Testis (tissue), 3 donors: ENCODE data around the gene TTC7B. TPM values are rescaled to one million over a fixed set of nuclear protein-coding genes. Genes with fewer than 3 reads are reported as not detected.

Experiments
- DNase-seq: peaks from one replicate; pipeline ENCODE4 v3.0.0-alpha.2; 2019
- H3K27ac ChIP-seq, 2 donors: fragments of 200-600 bp; sonication (generic); one replicate each; pipeline ENCODE4 v1.5.1; 2019
- H3K27me3 ChIP-seq: fragments of 200-600 bp; sonication (generic); one replicate; pipeline ENCODE4 v1.5.1; 2019
- H3K36me3 ChIP-seq: fragments of 200-600 bp; sonication (generic); one replicate; pipeline ENCODE4 v1.5.1; 2017; ENCODE audit warnings: low read depth; ENCODE audit errors: missing control alignments
- H3K4me1 ChIP-seq: fragments of 200-600 bp; sonication (generic); one replicate; pipeline ENCODE4 v1.5.1; 2019
- H3K4me3 ChIP-seq, 2 donors: fragments of 200-600 bp; sonication (generic); one replicate each; pipeline ENCODE4 v1.5.1; 2017 to 2019
- H3K9me3 ChIP-seq: fragments of 200-600 bp; sonication (generic); one replicate; pipeline ENCODE4 v1.5.1; 2017
- CTCF ChIP-seq, 3 experiments: fragments of 450-650 bp in 2 of 3; fragments of 200-600 bp in 1 of 3; sonication (generic) in 1 of 3; IDR thresholded peaks; one replicate each; pipeline ENCODE4 v1.5.1; 2016 to 2019; ENCODE audit warnings: antibody characterized with exemption in 3 of 3, mild to moderate bottlenecking in 2 of 3, moderate library complexity in 1 of 3
- POLR2A ChIP-seq: fragments of 450-650 bp; IDR thresholded peaks from one replicate; pipeline ENCODE4 v1.6.1; 2017; ENCODE audit warnings: antibody characterized with exemption, mild to moderate bottlenecking, moderate library complexity
- WGBS, 2 donors: methylation state at CpG; one replicate each; pipeline ENCODE4 v1.1.5; 2018; 5-methylcytosine and 5-hydroxymethylcytosine counted together
- intact Hi-C: fragments of 100-400 bp; cut with DNase I; formaldehyde crosslinking; loops from one replicate; pipeline ENCODE4 v1.15.1; 2023; ENCODE audit warnings: low total_unique reads
- polyA plus RNA-seq: library from polyadenylated mRNA; stranded (reverse); fragments of 350-450 nt; fragmentation: Illumina TruSeq; extraction: RNeasy Lipid Tissue Mini Kit (QIAGEN cat#74804); gene quantifications from one replicate; pipeline ENCODE4 v1.2.3, GENCODE V29; 2014; ENCODE audit warnings: low read depth, low replicate concordance; ENCODE audit not compliant: insufficient read depth
- total RNA-seq, 2 donors: library from RNA; depleted of rRNA; stranded (reverse); fragments of >200 nt; gene quantifications; one replicate each; pipeline ENCODE4 v1.2.3, GENCODE V29; 2016

Gene TTC7B
- total and polyA plus RNA-seq, 3 donors from 2014 or later = 11.3 to 17.0 (median 12.1) TPM

GRCh38 chr14:90587252-90587910 is 228.8 kb downstream of the TTC7B start:
- TF ChIP-seq CTCF (IDR thresholded peaks at IDR 0.05) (no peak), POLR2A (no peak)
- Histone ChIP-seq H3K27me3 (no peaks in the 10 kb centered on the region), H3K4me1 (no peaks in the 10 kb centered on the region), H3K9me3 (no peaks in the 10 kb centered on the region), H3K36me3 (no peaks in the 10 kb centered on the region), H3K4me3 (no peak overlapping the region), H3K27ac (no peak overlapping the region)
- no peak for DNase-seq
- WGBS, 2 donors = 95 to 96% methylated on average over 5 to 6 of the region's 6 CpGs
- intact Hi-C loops = no loop called here

- TF ChIP-seq POLR2A (no peak), CTCF (IDR thresholded peaks at IDR 0.05) (no peak)
- WGBS, 2 donors = 87 to 90% methylated on average over 8 of the region's 8 CpGs
- Histone ChIP-seq H3K4me1 (no peaks in the 10 kb centered on the region), H3K27ac (no peak overlapping the region), H3K4me3 (no peak overlapping the region), H3K9me3 (no peaks in the 10 kb centered on the region), H3K36me3 (no peaks in the 10 kb centered on the region), H3K27me3 (no peaks in the 10 kb centered on the region)
- DNase-seq = no peak
- intact Hi-C loops = no loop called here
These were observed 231.1 kb downstream of the TTC7B start for GRCh38 chr14:90585106-90585505.

- Histone ChIP-seq H3K27ac (no peak overlapping the region), H3K27me3 (no peaks in the 10 kb centered on the region), H3K4me1 (no peaks in the 10 kb centered on the region), H3K36me3 (no peaks in the 10 kb centered on the region), H3K9me3 (no peaks in the 10 kb centered on the region), H3K4me3 (no peak overlapping the region)
- DNase-seq = no peak
- TF ChIP-seq POLR2A (no peak), CTCF (IDR thresholded peaks at IDR 0.05) (no peak)
- intact Hi-C loops = no loop called here
- WGBS, 2 donors = 93% methylated on average over 10 to 12 of the region's 12 CpGs
These were observed 232.2 kb downstream of the TTC7B start for GRCh38 chr14:90583916-90584605.

GRCh38 chr14:90583427-90583826 is 232.8 kb downstream of the TTC7B start:
- no peaks in the 10 kb centered on the region for H3K9me3 ChIP-seq
- intact Hi-C loops = no loop called here
- no peak for DNase-seq
- no peaks in the 10 kb centered on the region for H3K4me1 ChIP-seq
- H3K27ac ChIP-seq = no peak overlapping the region
- WGBS, 2 donors = 67 to 74% methylated on average over 4 of the region's 4 CpGs
- no peaks in the 10 kb centered on the region for H3K27me3 ChIP-seq
- no peak overlapping the region for H3K4me3 ChIP-seq
- TF ChIP-seq CTCF (IDR thresholded peaks at IDR 0.05) = no peak
- TF ChIP-seq POLR2A = no peak
- no peaks in the 10 kb centered on the region for H3K36me3 ChIP-seq

- Histone ChIP-seq H3K9me3 (no peaks in the 10 kb centered on the region), H3K4me1 (no peaks in the 10 kb centered on the region), H3K36me3 (no peaks in the 10 kb centered on the region), H3K4me3 (no peak overlapping the region), H3K27ac (no peak overlapping the region), H3K27me3 (no peaks in the 10 kb centered on the region)
- TF ChIP-seq CTCF (IDR thresholded peaks at IDR 0.05) (no peak), POLR2A (no peak)
- WGBS, 2 donors = 90 to 100% methylated on average over 2 to 3 of the region's 3 CpGs
- DNase-seq = no peak
- intact Hi-C loops = no loop called here
These were observed 234.1 kb downstream of the TTC7B start for GRCh38 chr14:90582166-90582565.
